Neural cell (in vitro differentiated cells): ENCODE data around the gene RAD51B.

Experiments used
- CTCF ChIP-seq: fragments of 450-650 bp; IDR thresholded peaks from 2 replicates; pipeline ENCODE4 v1.5.1; 2014; ENCODE audit warnings: antibody characterized with exemption, mild to moderate bottlenecking, moderate library complexity; ENCODE audit not compliant: poor library complexity, severe bottlenecking
- EP300 ChIP-seq: fragments of 450-650 bp; conservative IDR thresholded peaks from 2 replicates; pipeline ENCODE4 v1.6.1; 2014; ENCODE audit warnings: antibody characterized with exemption, mild to moderate bottlenecking, moderate library complexity; ENCODE audit not compliant: poor library complexity, severe bottlenecking
- EZH2 ChIP-seq: fragments of 200-600, 300-800 bp; shearing (Covaris generic), sonication (generic); IDR thresholded peaks from 2 replicates; pipeline ENCODE4 v1.6.1; 2014; ENCODE audit warnings: antibody characterized with exemption, low read length, borderline replicate concordance, mild to moderate bottlenecking; ENCODE audit not compliant: insufficient read depth, poor library complexity, severe bottlenecking
- MXI1 ChIP-seq: fragments of 450-650 bp; conservative IDR thresholded peaks from 2 replicates; pipeline ENCODE4 v1.6.1; 2014; ENCODE audit warnings: antibody characterized with exemption, mild to moderate bottlenecking; ENCODE audit not compliant: poor library complexity, severe bottlenecking
- POLR2AphosphoS5 ChIP-seq: IDR thresholded peaks from 2 replicates; pipeline ENCODE4 v1.6.1; 2012
- RAD21 ChIP-seq: fragments of 450-650 bp; conservative IDR thresholded peaks from 2 replicates; pipeline ENCODE4 v1.6.1; 2014; ENCODE audit warnings: antibody characterized with exemption, mild to moderate bottlenecking, moderate library complexity
- REST ChIP-seq: IDR thresholded peaks from 2 replicates; pipeline ENCODE4 v1.6.1; 2012; ENCODE audit warnings: borderline replicate concordance
- SMC3 ChIP-seq: fragments of 450-650 bp; conservative IDR thresholded peaks from 2 replicates; pipeline ENCODE4 v1.6.1; 2014; ENCODE audit warnings: antibody characterized with exemption, mild to moderate bottlenecking, moderate library complexity; ENCODE audit not compliant: poor library complexity
- TAF1 ChIP-seq: IDR thresholded peaks from 2 replicates; pipeline ENCODE4 v1.6.1; 2012; ENCODE audit warnings: low read depth

- no peak for TF ChIP-seq CTCF
- no peak for TF ChIP-seq SMC3
- no peak for TF ChIP-seq EZH2
- no peak for TF ChIP-seq MXI1
- TF ChIP-seq POLR2AphosphoS5, result no peak
- no peak for TF ChIP-seq TAF1
- no peak for TF ChIP-seq RAD21
- TF ChIP-seq REST, result no peak
- TF ChIP-seq EP300, result no peak
These were observed 757.1 kb downstream of the RAD51B start for GRCh38 chr14:68576496-68577244.
